GM19240 (cell line): ENCODE measurements around the gene RXRB.

Source experiments
- DNase-seq: peaks from one replicate; pipeline ENCODE4 v3.0.0; 2011; ENCODE audit warnings: low spot score; ENCODE audit not compliant: insufficient read length

RXRB gene

GRCh38 chr6:33176906-33177305 is 23.6 kb downstream of the RXRB start:
- DNase-seq = no peak

- DNase-seq = no peak
These were observed 24.9 kb downstream of the RXRB start for GRCh38 chr6:33175436-33176069.

- no peak for DNase-seq
These were observed 25.7 kb downstream of the RXRB start for GRCh38 chr6:33174784-33175183.

GRCh38 chr6:33173535-33174180 is 26.8 kb downstream of the RXRB start:
- no peak for DNase-seq

- DNase-seq = no peak
These were observed 27.6 kb downstream of the RXRB start for GRCh38 chr6:33172688-33173534.

- DNase-seq = no peak
These were observed 28.4 kb downstream of the RXRB start for GRCh38 chr6:33171880-33172687.

- DNase-seq = no peak
These were observed 29.2 kb downstream of the RXRB start for GRCh38 chr6:33171016-33171879.

- DNase-seq = no peak
These were observed 30.1 kb downstream of the RXRB start for GRCh38 chr6:33170176-33171015.

GRCh38 chr6:33169291-33170175 is 30.9 kb downstream of the RXRB start:
- DNase-seq = no peak

GRCh38 chr6:33168639-33169038 is 31.8 kb downstream of the RXRB start:
- no peak for DNase-seq

- no peak for DNase-seq
These were observed 32.2 kb downstream of the RXRB start for GRCh38 chr6:33168284-33168601.

- no peak for DNase-seq
These were observed 32.8 kb downstream of the RXRB start for GRCh38 chr6:33167374-33168283.

- no peak for DNase-seq
These were observed 33.7 kb downstream of the RXRB start for GRCh38 chr6:33166811-33167210.

- no peak for DNase-seq
These were observed 34.1 kb downstream of the RXRB start for GRCh38 chr6:33166363-33166762.

- no peak for DNase-seq
These were observed 34.7 kb downstream of the RXRB start for GRCh38 chr6:33165581-33166258.

GRCh38 chr6:33164665-33165373 is 35.6 kb downstream of the RXRB start:
- DNase-seq = no peak

GRCh38 chr6:33164176-33164575 is 36.3 kb downstream of the RXRB start:
- no peak for DNase-seq
